ENCODE data around the gene HPS5. TPM values are rescaled to one million over a fixed set of nuclear protein-coding genes. Genes with fewer than 3 reads are reported as not detected.

Gene HPS5, protein sequence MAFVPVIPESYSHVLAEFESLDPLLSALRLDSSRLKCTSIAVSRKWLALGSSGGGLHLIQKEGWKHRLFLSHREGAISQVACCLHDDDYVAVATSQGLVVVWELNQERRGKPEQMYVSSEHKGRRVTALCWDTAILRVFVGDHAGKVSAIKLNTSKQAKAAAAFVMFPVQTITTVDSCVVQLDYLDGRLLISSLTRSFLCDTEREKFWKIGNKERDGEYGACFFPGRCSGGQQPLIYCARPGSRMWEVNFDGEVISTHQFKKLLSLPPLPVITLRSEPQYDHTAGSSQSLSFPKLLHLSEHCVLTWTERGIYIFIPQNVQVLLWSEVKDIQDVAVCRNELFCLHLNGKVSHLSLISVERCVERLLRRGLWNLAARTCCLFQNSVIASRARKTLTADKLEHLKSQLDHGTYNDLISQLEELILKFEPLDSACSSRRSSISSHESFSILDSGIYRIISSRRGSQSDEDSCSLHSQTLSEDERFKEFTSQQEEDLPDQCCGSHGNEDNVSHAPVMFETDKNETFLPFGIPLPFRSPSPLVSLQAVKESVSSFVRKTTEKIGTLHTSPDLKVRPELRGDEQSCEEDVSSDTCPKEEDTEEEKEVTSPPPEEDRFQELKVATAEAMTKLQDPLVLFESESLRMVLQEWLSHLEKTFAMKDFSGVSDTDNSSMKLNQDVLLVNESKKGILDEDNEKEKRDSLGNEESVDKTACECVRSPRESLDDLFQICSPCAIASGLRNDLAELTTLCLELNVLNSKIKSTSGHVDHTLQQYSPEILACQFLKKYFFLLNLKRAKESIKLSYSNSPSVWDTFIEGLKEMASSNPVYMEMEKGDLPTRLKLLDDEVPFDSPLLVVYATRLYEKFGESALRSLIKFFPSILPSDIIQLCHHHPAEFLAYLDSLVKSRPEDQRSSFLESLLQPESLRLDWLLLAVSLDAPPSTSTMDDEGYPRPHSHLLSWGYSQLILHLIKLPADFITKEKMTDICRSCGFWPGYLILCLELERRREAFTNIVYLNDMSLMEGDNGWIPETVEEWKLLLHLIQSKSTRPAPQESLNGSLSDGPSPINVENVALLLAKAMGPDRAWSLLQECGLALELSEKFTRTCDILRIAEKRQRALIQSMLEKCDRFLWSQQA
- 61.0 and 90.2 TPM in 2 replicates for total RNA-seq

DNA sequence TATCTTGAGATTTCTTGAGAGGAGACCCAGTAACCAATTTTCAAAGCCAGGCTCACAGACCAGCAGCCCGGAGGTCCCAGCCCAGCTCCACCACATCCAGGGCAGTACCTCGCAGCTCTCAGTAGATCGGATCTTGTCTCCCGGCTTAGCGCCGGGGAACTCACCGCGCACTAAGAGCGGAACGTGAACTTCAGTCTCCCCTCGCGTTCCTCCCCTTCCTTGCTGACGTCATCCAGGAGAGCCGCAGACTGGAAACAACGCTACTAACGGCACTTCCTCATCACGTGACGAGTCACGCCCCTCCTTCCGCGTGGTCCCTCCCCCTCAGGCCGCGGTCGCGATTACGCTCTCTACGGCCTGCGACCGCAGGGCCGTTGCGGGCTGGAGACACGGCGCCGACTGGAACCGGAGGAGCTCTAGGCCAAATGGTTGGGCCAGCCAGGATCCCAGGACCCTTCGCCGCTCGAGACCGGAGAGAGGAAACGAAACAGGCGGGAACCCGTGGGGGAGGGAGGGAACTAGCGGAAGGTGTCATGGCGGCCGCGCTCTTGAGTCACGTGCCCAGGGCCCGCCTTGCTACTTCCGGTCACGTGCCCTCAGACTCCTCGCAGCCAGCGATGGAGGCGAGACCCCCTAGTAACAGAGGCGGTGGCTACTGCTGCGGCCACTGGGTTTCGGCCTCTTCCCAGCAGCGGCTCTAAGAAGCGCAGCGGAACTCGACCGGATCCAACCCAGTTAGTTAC lies at the start of gene HPS5, which contains the start of gene GTF2H1:
Gene HPS5 (minus strand): TSS at position 172 of the 743 bp plus-strand sequence. CDS start 4,282 bp downstream, outside the sequence.
Gene GTF2H1 (plus strand): TSS at position 599 of the 743 bp plus-strand sequence. CDS start 10,508 bp downstream, outside the sequence.

DNA sequence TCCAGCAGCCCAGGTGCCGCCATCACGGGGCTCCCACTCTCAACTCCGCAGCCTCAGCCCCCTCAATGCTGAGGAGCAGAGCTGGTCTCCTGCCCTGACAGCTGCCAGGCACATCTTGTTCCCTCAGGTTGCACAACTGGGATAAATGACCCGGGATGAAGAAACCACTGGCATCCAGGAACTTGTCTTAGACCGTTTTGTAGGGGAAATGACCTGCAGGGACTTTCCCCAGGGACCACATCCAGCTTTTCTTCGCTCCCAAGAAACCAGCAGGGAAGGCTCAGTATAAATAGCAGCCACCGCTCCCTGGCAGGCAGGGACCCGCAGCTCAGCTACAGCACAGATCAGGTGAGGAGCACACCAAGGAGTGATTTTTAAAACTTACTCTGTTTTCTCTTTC lies 56.0 kb downstream of the HPS5 start, which contains the start of gene SAA1:
Gene SAA1 (plus strand): TSS at position 316 of the 400 bp plus-strand sequence. CDS start 624 bp downstream, outside the sequence.

DNA sequence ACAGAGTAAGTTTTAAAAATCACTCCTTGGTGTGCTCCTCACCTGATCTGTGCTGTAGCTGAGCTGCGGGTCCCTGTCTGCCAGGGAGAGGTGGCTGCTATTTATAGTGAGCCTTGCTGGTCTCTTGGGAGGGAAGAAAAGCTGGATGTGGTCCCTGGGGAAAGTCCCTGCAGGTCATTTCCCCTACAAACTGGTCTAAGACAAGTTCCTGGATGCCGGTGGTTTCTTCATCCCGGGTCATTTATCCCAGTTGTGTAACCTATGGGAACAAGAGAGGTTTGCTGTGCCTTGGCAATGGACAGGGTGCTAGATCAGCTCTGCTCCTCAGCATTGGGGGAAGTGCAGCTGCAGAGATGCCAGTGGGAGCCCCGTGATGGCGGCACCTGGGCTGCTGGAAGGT lies 73.4 kb downstream of the HPS5 start, which contains the start of gene SAA2:
Gene SAA2 (minus strand): TSS at position 108 of the 400 bp plus-strand sequence. CDS start 657 bp downstream, outside the sequence.

DNA sequence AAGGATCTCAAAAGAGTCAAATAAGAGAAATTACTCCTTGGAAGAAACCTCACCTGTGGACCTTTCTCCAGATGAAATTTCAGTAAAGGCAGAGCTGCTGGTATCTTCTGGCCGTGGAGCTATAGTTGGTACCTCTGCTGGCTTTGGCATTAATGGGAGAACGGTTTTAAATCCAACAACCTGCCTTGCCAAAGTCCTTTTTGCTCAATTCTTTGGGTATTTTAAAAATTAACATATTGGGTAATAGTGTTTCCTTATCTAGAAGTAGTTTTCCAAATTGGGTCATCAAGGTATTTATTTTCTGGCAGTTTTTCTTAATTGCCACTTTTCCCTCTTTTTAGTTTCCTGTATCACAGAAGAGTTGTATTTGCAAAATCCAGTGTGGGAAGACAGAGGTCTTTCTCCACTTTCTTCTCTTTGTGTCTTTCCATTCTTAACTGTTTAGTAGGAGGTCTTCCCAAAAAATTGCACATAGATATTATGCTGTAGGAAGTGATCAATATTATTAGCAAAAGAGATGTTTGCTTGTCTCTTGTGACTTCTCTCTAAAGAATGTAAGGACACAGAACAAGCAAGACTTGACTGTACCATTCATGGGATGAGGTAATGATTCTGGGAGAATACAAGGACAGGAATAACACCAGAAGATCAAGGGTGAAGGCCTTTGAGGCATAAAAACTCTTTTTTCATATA lies 85.1 kb downstream of the HPS5 start, which contains the start of gene SAA4:
Gene SAA4 (minus strand): TSS at position 139 of the 693 bp plus-strand sequence. CDS start 876 bp downstream, outside the sequence.

Other genes with a start within 250 kb of the HPS5 start
- 16.6 and 27.6 TPM in 2 replicates for gene SAAL1, start 216.1 kb downstream of the HPS5 start, total RNA-seq
- 0.28 TPM in 1 of 2 replicates, not detected in the other for gene MRGPRX3, start 189.6 kb downstream of the HPS5 start, total RNA-seq
- not detected in 2 replicates for gene MRGPRX4, start 149.3 kb downstream of the HPS5 start, total RNA-seq
- not detected in 2 replicates for gene SAA4, start 85.3 kb downstream of the HPS5 start, total RNA-seq
- gene SAA2, start 73.5 kb downstream of the HPS5 start, total RNA-seq, result 1.5 and 3.1 TPM in 2 replicates
- 0.77 and 3.1 TPM in 2 replicates for gene SAA1, start 55.9 kb downstream of the HPS5 start, total RNA-seq
- 62.7 and 95.8 TPM in 2 replicates for gene GTF2H1, start 427 bp upstream of the HPS5 start, total RNA-seq
- 1,407 and 2,140 TPM in 2 replicates for gene LDHA, start 72.4 kb upstream of the HPS5 start, total RNA-seq
- under 0.01 TPM in 2 replicates for gene LDHC, start 90.2 kb upstream of the HPS5 start, total RNA-seq
- gene LDHAL6A, start 133.7 kb upstream of the HPS5 start, total RNA-seq, result not detected in 2 replicates
- 55.2 and 81.5 TPM in 2 replicates for gene TSG101, start 204.8 kb upstream of the HPS5 start, total RNA-seq